Liver (tissue), 3 donors: ENCODE results near the gene RANBP17.
"Not testable (repeated sequence)": the region's sequence is repeated elsewhere in the genome, so short reads cannot be mapped to it uniquely, and the experiment has no call there.

Experiments used
- EGR1 ChIP-seq, 2 donors: IDR thresholded peaks; 2 replicates each; pipeline ENCODE4 v1.6.1; 2016 to 2018; ENCODE audit warnings: antibody characterized with exemption in 2 of 2, low read depth in 2 of 2
- GABPA ChIP-seq, 2 donors: IDR thresholded peaks in 1 of 2; conservative IDR thresholded peaks in 1 of 2; 2 replicates each; pipeline ENCODE4 v1.6.1; 2016; ENCODE audit warnings: antibody characterized with exemption in 2 of 2, mild to moderate bottlenecking in 1 of 2, moderate library complexity in 1 of 2
- JUND ChIP-seq, 2 donors: IDR thresholded peaks; 2 replicates each; pipeline ENCODE4 v1.6.1; 2016; ENCODE audit warnings: antibody characterized with exemption in 2 of 2
- RAD21 ChIP-seq, 2 donors: IDR thresholded peaks; 2 replicates each; pipeline ENCODE4 v1.6.1; 2016; ENCODE audit warnings: antibody characterized with exemption in 2 of 2, mild to moderate bottlenecking in 2 of 2
- RXRA ChIP-seq, 2 donors: IDR thresholded peaks; 2 replicates each; pipeline ENCODE4 v1.6.1; 2017 to 2018; ENCODE audit warnings: antibody characterized with exemption in 2 of 2, mild to moderate bottlenecking in 1 of 2
- TAF1 ChIP-seq: conservative IDR thresholded peaks from 2 replicates; pipeline ENCODE4 v1.6.1; 2016; ENCODE audit warnings: antibody characterized with exemption, mild to moderate bottlenecking
- TF ChIP-seq, protein P1 (sequence below): fragments of 150-350 bp; IDR thresholded peaks from 2 replicates; pipeline ENCODE4 v1.5.1; 2017; ENCODE audit warnings: improper control_type of control experiment, low read depth, low read length; ENCODE audit not compliant: missing input control
- TF ChIP-seq, protein P2 (sequence below): IDR thresholded peaks from 2 replicates; pipeline ENCODE4 v1.6.1; 2016; ENCODE audit warnings: antibody characterized with exemption, mild to moderate bottlenecking
- TF ChIP-seq, protein P3 (sequence below): IDR thresholded peaks from 2 replicates; pipeline ENCODE4 v1.6.1; 2016; ENCODE audit warnings: antibody characterized with exemption
- donor health status: healthy.
- donor health status: healthy.

DNA sequence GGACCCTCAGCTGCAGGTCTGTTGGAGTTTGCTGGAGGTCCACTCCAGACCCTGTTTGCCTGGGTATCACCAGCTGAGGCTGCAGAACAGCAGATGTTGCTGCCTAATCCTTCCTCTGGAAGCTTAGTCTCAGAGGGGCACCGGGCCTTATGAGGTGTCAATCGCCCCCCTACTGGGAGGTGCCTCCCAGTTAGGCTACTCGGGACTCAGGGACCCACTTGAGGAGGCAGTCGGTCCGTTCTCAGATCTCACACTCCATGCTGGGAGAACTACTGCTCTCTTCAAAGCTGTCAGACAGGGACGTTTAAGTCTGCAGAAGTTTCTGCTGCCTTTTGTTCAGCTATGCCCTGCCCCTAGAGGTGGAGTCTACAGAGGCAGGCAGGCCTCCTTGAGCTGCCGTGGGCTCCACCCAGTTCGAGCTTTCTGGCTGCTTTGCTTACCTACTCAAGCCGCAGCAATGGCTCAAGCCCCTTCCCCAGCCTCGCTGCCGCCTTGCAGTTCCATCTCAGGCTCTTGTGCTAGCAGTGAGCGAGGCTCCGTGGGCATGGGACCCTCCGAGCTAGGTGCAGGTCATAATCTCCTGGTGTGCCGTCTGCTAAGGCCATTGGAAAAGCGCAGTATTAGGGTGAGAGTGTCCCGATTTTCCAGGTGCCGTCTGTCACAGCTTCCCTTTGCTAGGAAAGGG lies 73.9 kb downstream of the RANBP17 start:
- TF ChIP-seq, protein P1, sequence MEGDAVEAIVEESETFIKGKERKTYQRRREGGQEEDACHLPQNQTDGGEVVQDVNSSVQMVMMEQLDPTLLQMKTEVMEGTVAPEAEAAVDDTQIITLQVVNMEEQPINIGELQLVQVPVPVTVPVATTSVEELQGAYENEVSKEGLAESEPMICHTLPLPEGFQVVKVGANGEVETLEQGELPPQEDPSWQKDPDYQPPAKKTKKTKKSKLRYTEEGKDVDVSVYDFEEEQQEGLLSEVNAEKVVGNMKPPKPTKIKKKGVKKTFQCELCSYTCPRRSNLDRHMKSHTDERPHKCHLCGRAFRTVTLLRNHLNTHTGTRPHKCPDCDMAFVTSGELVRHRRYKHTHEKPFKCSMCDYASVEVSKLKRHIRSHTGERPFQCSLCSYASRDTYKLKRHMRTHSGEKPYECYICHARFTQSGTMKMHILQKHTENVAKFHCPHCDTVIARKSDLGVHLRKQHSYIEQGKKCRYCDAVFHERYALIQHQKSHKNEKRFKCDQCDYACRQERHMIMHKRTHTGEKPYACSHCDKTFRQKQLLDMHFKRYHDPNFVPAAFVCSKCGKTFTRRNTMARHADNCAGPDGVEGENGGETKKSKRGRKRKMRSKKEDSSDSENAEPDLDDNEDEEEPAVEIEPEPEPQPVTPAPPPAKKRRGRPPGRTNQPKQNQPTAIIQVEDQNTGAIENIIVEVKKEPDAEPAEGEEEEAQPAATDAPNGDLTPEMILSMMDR = not testable (repeated sequence)
- not testable (repeated sequence) for TF ChIP-seq TAF1; RAD21 (IDR thresholded peaks at IDR 0.05); EGR1 (IDR thresholded peaks at IDR 0.05; ENCODE audit: low read depth in 2 of 2); GABPA (IDR thresholded peaks at IDR 0.05 in 1 of 2, conservative IDR thresholded peaks at IDR 0.05 in 1 of 2); JUND (IDR thresholded peaks at IDR 0.05); RXRA (IDR thresholded peaks at IDR 0.05)
- TF ChIP-seq, protein P2, sequence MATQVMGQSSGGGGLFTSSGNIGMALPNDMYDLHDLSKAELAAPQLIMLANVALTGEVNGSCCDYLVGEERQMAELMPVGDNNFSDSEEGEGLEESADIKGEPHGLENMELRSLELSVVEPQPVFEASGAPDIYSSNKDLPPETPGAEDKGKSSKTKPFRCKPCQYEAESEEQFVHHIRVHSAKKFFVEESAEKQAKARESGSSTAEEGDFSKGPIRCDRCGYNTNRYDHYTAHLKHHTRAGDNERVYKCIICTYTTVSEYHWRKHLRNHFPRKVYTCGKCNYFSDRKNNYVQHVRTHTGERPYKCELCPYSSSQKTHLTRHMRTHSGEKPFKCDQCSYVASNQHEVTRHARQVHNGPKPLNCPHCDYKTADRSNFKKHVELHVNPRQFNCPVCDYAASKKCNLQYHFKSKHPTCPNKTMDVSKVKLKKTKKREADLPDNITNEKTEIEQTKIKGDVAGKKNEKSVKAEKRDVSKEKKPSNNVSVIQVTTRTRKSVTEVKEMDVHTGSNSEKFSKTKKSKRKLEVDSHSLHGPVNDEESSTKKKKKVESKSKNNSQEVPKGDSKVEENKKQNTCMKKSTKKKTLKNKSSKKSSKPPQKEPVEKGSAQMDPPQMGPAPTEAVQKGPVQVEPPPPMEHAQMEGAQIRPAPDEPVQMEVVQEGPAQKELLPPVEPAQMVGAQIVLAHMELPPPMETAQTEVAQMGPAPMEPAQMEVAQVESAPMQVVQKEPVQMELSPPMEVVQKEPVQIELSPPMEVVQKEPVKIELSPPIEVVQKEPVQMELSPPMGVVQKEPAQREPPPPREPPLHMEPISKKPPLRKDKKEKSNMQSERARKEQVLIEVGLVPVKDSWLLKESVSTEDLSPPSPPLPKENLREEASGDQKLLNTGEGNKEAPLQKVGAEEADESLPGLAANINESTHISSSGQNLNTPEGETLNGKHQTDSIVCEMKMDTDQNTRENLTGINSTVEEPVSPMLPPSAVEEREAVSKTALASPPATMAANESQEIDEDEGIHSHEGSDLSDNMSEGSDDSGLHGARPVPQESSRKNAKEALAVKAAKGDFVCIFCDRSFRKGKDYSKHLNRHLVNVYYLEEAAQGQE = not testable (repeated sequence)
- TF ChIP-seq, protein P3, sequence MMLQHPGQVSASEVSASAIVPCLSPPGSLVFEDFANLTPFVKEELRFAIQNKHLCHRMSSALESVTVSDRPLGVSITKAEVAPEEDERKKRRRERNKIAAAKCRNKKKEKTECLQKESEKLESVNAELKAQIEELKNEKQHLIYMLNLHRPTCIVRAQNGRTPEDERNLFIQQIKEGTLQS = not testable (repeated sequence)
